ENCODE results near the gene SVOP.

- TF ChIP-seq CTCF (IDR thresholded peaks at IDR 0.05; ENCODE audit: insufficient read depth, low read length, poor library complexity, severe bottlenecking) (no peak), EZH2phosphoT487 (conservative IDR thresholded peaks at IDR 0.05; ENCODE audit: low read length) (no peak)
Measured at GRCh38 chr12:109047081-109047805, 26.4 kb upstream of the SVOP start.

Measured in SU-DHL-6 (cell line).